Raji (cell line): Measurements from ENCODE around the gene NHLRC4.

ENCODE experiments used
- POLR2A ChIP-seq: IDR thresholded peaks from 2 replicates; pipeline ENCODE4 v1.6.1; 2011; ENCODE audit warnings: low read depth, low read length, control low read depth; ENCODE audit not compliant: insufficient read depth

NHLRC4 gene

GRCh38 chr16:590815-591200 is 24.0 kb downstream of the NHLRC4 start:
- no peak for TF ChIP-seq POLR2A

GRCh38 chr16:591231-591630 is 24.4 kb downstream of the NHLRC4 start:
- TF ChIP-seq POLR2A = no peak

GRCh38 chr16:591892-592517 is 25.2 kb downstream of the NHLRC4 start:
- no peak for TF ChIP-seq POLR2A

DNA sequence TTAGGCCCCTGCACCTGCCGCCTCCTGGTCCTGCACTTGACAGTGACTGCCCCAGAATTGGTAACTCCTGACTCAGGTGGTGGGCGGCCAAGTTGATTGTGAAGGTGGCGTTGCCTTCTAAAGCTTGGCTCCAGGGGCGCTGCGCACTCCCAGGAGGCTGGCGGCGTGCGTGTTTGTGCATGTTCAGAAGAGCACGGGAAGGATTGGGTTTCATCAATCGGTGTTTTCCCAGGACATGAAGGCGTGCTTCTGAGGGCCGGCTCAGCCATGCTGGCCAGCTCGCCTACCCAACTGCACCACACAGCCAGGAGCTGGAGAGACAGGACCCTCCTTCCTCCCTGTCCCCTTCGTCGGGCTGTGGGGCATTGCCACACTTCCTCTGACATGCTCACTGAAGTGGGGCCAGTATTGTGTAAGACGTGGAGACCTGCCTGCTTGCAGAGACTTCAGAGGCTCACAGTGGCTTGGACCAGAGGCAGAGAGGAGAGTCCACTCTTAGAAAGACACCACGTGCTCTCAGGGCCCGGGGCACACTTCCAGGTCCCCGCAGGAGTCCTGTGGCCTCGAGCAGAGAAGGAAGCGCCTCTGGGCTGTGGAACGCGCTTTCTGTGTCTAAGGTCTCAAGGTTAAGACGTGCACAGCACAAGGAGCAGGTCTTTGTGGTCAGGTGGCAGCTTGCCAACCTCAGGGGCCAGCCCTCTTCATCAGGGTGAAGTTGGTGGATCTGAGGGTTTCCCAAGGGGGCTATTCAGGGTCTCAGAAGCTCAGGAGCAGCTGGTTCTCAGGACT is 25.9 kb downstream of the NHLRC4 start:
- no peak for TF ChIP-seq POLR2A

- TF ChIP-seq POLR2A = no peak
These were observed 26.6 kb downstream of the NHLRC4 start for GRCh38 chr16:593406-593805.

GRCh38 chr16:593807-594206 is 27.0 kb downstream of the NHLRC4 start:
- no peak for TF ChIP-seq POLR2A

GRCh38 chr16:595094-595528 is 28.3 kb downstream of the NHLRC4 start:
- no peak for TF ChIP-seq POLR2A

- no peak for TF ChIP-seq POLR2A
These were observed 29.3 kb downstream of the NHLRC4 start for GRCh38 chr16:595942-596735.

- no peak for TF ChIP-seq POLR2A
These were observed 29.9 kb downstream of the NHLRC4 start for GRCh38 chr16:596736-597060.

- TF ChIP-seq POLR2A = no peak
These were observed 32.3 kb downstream of the NHLRC4 start for GRCh38 chr16:598823-599739.

- TF ChIP-seq POLR2A = no peak
These were observed 34.0 kb downstream of the NHLRC4 start for GRCh38 chr16:600781-601180.

GRCh38 chr16:603933-604332 is 37.1 kb downstream of the NHLRC4 start:
- no peak for TF ChIP-seq POLR2A

DNA sequence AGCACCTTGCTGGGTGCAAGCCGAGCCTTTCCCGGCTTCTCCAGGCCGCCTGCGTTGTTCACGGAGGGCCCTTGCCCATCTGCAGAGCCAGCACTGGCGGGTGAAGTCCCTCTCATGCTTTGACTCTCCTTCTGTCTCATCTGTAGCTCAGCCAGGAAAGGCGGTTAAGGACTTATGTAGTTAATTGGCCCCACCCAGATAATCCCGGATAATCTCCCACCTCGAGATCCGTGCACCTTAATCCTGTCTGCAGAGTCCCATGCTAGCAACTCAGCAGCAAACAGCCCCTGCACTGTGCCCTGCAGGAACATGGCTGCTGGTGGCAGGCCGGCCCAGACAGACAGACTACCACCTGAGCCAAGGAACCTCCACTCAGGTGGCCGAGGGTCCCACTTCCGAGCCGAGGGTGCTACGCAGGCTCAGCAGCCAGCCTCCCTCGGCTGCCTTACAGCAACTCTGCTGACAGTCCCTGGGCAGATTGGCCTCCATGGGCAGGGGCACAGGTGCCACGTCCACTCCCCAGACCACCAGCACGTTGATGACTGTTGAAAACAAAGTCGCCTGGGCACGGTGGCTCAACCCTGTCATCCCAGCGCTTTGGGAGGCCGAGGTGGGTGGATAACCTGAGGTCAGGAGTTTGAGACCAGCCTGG is 40.0 kb downstream of the NHLRC4 start:
- no peak for TF ChIP-seq POLR2A

DNA sequence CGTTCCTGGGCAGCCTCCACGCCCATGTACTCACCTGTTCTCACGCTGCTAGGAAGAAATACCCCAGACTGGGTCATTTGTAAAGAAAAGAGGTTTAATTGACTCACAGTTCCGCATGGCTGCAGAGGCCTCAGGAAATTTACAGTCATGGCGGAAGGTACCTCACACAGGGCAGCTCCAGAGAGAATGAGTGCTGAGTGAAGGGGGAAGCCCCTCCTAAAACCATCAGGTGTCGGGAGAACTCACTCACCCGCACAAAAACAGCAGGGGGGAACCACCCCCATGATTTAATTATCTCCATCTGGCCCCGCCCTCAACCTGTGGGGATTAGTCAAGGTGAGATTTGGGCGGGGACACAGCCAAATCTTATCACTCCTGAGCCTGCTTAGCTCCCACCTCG is 41.2 kb downstream of the NHLRC4 start:
- TF ChIP-seq POLR2A = no peak

DNA sequence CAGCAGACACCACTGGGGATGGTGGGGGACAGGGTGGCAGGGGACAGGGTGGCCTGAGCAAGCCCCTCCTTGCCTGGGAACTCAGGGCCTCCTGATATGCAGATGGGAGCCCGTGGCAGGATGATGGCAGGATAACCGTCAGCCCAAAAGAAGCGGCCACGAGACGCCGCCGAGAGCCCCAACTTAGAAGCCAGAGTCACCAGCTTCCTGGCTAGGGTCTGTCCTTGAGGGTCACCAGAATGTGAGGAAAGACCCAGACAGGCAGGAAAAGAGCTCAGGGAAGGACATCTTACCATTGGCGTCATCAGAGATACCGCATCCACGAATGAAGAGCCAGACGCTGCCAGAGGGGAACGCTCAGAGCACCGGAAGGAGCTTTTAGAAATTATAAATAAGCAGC is 42.5 kb downstream of the NHLRC4 start:
- no peak for TF ChIP-seq POLR2A

DNA sequence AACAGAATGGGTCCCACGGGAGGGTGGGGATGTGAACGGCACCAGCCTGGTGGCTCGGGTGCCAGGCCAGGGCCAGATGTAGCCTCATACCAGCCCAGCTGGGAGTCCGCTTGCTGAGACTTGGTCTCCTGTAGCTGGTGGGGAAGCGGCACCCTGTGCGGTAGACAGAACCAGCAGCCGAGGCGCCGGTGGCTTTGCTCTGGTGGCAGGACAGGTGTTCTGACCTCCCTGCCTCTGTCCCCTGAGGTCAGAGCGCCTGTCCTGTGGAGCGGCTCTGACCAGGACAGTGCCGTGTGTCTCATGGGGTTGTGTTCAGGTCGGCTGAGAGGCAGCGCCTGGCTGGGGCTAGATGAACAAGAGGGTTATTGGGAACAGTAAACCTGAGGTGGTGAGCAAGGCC is 43.2 kb downstream of the NHLRC4 start:
- TF ChIP-seq POLR2A = no peak
